Activated T-helper 17 cell treated with anti-CD3 and anti-CD28 coated beads, Interleukin-2, amount 50 U/mL, for 72 hours (primary cell): ENCODE data around the gene RNF224. TPM values are rescaled to one million over a fixed set of nuclear protein-coding genes. Genes with fewer than 3 reads are reported as not detected.
A peak's percentile ranks its signal among the peaks of the same experiment; 100 is the strongest.

Source experiments
- ATAC-seq: fragments of 150-1000 bp; cut with Tn5 transposase; replicated peaks from 2 replicates; pipeline ENCODE4 v1.10.0; 2021; ENCODE audit warnings: mild to moderate bottlenecking, moderate library complexity
- H3K27ac Mint-ChIP-seq: one replicate; pipeline ENCODE4 v1.8.0; 2022; ENCODE audit warnings: mixed read lengths
- H3K27me3 Mint-ChIP-seq: one replicate; pipeline ENCODE4 v1.8.0; 2022; ENCODE audit warnings: mixed read lengths
- H3K36me3 Mint-ChIP-seq: one replicate; pipeline ENCODE4 v1.8.0; 2022; ENCODE audit warnings: low read depth, mild to moderate bottlenecking, mixed read lengths
- H3K4me1 Mint-ChIP-seq: one replicate; pipeline ENCODE4 v1.8.0; 2022; ENCODE audit warnings: mixed read lengths
- H3K4me3 Mint-ChIP-seq: one replicate; pipeline ENCODE4 v1.8.0; 2022; ENCODE audit warnings: mild to moderate bottlenecking, mixed read lengths
- H3K9me3 Mint-ChIP-seq: one replicate; pipeline ENCODE4 v1.8.0; 2022; ENCODE audit warnings: mixed read lengths
- total RNA-seq, 2 donors: library from RNA; stranded (reverse); gene quantifications; one replicate each; pipeline ENCODE4 v1.2.3, GENCODE V29; 2022

Gene RNF224
- total RNA-seq, 2 donors from 2014 or later = 0.17 TPM; not detected in 1

GRCh38 chr9:137216188-137216965 lies 10.9 kb upstream of the RNF224 start:
- no peaks in the 10 kb centered on the region for H3K4me1 Mint-ChIP-seq
- no peaks in the 10 kb centered on the region for H3K9me3 Mint-ChIP-seq
- H3K27me3 Mint-ChIP-seq = no peaks in the 10 kb centered on the region
- no peak for ATAC-seq
- H3K27ac Mint-ChIP-seq = no peak overlapping the region
- no peak overlapping the region for H3K4me3 Mint-ChIP-seq
- no peaks in the 10 kb centered on the region for H3K36me3 Mint-ChIP-seq

GRCh38 chr9:137217276-137218211 lies 9.8 kb upstream of the RNF224 start:
- Mint-ChIP-seq H3K36me3 (no peaks in the 10 kb centered on the region), H3K27ac (no peak overlapping the region), H3K4me1 (no peaks in the 10 kb centered on the region), H3K4me3 (no peak overlapping the region), H3K27me3 (no peaks in the 10 kb centered on the region), H3K9me3 (no peaks in the 10 kb centered on the region)
- ATAC-seq = no peak

- Mint-ChIP-seq H3K27ac (no peak overlapping the region), H3K4me1 (no peaks in the 10 kb centered on the region), H3K27me3 (no peaks in the 10 kb centered on the region), H3K4me3 (no peak overlapping the region), H3K36me3 (no peaks in the 10 kb centered on the region), H3K9me3 (no peaks in the 10 kb centered on the region)
- ATAC-seq = no peak
These were observed 9.0 kb upstream of the RNF224 start for GRCh38 chr9:137218212-137218753.

GRCh38 chr9:137218754-137219271 lies 8.5 kb upstream of the RNF224 start:
- Mint-ChIP-seq H3K9me3 (no peaks in the 10 kb centered on the region), H3K4me3 (no peak overlapping the region), H3K4me1 (no peaks in the 10 kb centered on the region), H3K36me3 (no peaks in the 10 kb centered on the region), H3K27me3 (no peaks in the 10 kb centered on the region), H3K27ac (no peak overlapping the region)
- no peak for ATAC-seq

GRCh38 chr9:137219757-137220316 lies 7.5 kb upstream of the RNF224 start:
- Mint-ChIP-seq H3K27ac (no peak overlapping the region), H3K36me3 (no peaks in the 10 kb centered on the region), H3K4me3 (no peak overlapping the region), H3K4me1 (no peaks in the 10 kb centered on the region), H3K9me3 (no peaks in the 10 kb centered on the region), H3K27me3 (no peaks in the 10 kb centered on the region)
- ATAC-seq = no peak

GRCh38 chr9:137220317-137221094 lies 6.8 kb upstream of the RNF224 start:
- no peak for ATAC-seq
- Mint-ChIP-seq H3K9me3 (no peaks in the 10 kb centered on the region), H3K36me3 (no peaks in the 10 kb centered on the region), H3K27me3 (no peaks in the 10 kb centered on the region), H3K27ac (no peak overlapping the region), H3K4me3 (peak overlapping the region; percentile 21), H3K4me1 (no peaks in the 10 kb centered on the region)

- Mint-ChIP-seq H3K36me3 (no peaks in the 10 kb centered on the region), H3K27ac (no peak overlapping the region), H3K4me3 (peak overlapping the region; percentile 21), H3K27me3 (no peaks in the 10 kb centered on the region), H3K9me3 (no peaks in the 10 kb centered on the region), H3K4me1 (no peaks in the 10 kb centered on the region)
- ATAC-seq = no peak
These were observed 6.2 kb upstream of the RNF224 start for GRCh38 chr9:137221095-137221505.

- Mint-ChIP-seq H3K27me3 (no peaks in the 10 kb centered on the region), H3K4me3 (no peak overlapping the region), H3K27ac (no peak overlapping the region), H3K9me3 (no peaks in the 10 kb centered on the region), H3K36me3 (no peaks in the 10 kb centered on the region), H3K4me1 (no peaks in the 10 kb centered on the region)
- no peak for ATAC-seq
These were observed 5.7 kb upstream of the RNF224 start for GRCh38 chr9:137221506-137222111.

- no peaks in the 10 kb centered on the region for H3K9me3 Mint-ChIP-seq
- H3K27ac Mint-ChIP-seq = peak within 1 kb of the TSS; percentile 36
- H3K27me3 Mint-ChIP-seq = peaks cover under 1% of the 10 kb centered on the region
- ATAC-seq = no peak
- H3K4me1 Mint-ChIP-seq = peaks cover 1% of the 10 kb centered on the region
- H3K36me3 Mint-ChIP-seq = no peaks in the 10 kb centered on the region
- peak within 1 kb of the TSS; percentile 71 for H3K4me3 Mint-ChIP-seq
These were observed 4.9 kb upstream of the RNF224 start, which contains the start of gene RNF208 for GRCh38 chr9:137222190-137223077. Gene RNF208 (minus strand): TSS chr9:137222240. CDS start chr9:137221212, 1,028 bp downstream.

- peak; percentile 90 for ATAC-seq
- peak overlapping the region; percentile 36 for H3K27ac Mint-ChIP-seq
- peak overlapping the region; percentile 71 for H3K4me3 Mint-ChIP-seq
- peaks cover 3% of the 10 kb centered on the region for H3K27me3 Mint-ChIP-seq
- H3K36me3 Mint-ChIP-seq = no peaks in the 10 kb centered on the region
- peaks cover 5% of the 10 kb centered on the region for H3K4me1 Mint-ChIP-seq
- H3K9me3 Mint-ChIP-seq = no peaks in the 10 kb centered on the region
These were observed 4.0 kb upstream of the RNF224 start for GRCh38 chr9:137223078-137223970.

GRCh38 chr9:137224830-137225694 lies 2.2 kb upstream of the RNF224 start, which contains the start of gene CYSRT1:
Gene CYSRT1 (plus strand): TSS chr9:137225174. CDS start chr9:137225622, 448 bp downstream.
- H3K36me3 Mint-ChIP-seq = no peaks in the 10 kb centered on the region
- H3K4me1 Mint-ChIP-seq = peaks cover 5% of the 10 kb centered on the region
- ATAC-seq = no peak
- H3K27ac Mint-ChIP-seq = no peak within 1 kb of the TSS
- no peaks in the 10 kb centered on the region for H3K9me3 Mint-ChIP-seq
- peaks cover 3% of the 10 kb centered on the region for H3K27me3 Mint-ChIP-seq
- H3K4me3 Mint-ChIP-seq = peak within 1 kb of the TSS; percentile 71
